ENCODE results near the gene MVK.

The MVK gene

DNA sequence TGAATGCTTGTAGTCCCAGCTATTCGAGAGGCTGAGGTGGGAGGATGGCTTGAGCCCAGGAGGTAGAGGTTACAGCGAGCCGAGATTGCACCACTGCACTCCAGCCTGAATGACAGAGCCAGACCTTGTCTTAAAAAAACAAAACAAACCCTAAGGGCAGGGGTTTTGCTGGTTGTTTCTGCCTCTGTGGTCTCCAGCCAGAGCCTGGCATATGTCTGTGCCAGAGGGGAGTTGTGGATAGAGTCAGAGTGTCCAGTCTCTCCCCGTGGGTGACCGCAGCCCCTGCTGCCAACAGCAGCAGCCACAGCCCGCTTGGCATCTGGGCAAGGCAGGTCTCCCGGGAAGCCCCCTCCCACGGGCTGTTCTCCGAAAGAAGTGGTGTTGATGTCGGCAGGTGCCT lies 37.6 kb downstream of the MVK start:
- DNase-seq, result no peak

DNA sequence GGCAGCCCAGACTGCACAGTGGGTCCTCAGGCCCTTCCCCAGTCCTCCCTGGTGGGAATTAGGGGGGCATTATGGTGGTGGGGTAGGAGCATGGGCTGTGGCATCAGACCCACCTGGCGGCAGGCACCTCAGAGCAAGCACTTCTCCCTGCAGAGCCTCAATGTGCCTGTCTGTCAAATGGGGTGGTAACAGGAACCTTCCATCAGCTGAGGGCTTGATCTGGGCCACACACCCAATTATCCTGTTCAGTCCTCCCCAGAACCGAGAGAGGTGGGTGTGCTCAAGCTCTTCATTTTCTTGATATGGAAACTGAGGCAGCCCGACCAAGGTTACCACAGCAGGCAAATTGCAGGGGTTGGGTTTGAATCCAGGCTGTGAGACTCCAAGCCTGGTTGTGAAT lies 38.4 kb downstream of the MVK start:
- no peak for DNase-seq

DNA sequence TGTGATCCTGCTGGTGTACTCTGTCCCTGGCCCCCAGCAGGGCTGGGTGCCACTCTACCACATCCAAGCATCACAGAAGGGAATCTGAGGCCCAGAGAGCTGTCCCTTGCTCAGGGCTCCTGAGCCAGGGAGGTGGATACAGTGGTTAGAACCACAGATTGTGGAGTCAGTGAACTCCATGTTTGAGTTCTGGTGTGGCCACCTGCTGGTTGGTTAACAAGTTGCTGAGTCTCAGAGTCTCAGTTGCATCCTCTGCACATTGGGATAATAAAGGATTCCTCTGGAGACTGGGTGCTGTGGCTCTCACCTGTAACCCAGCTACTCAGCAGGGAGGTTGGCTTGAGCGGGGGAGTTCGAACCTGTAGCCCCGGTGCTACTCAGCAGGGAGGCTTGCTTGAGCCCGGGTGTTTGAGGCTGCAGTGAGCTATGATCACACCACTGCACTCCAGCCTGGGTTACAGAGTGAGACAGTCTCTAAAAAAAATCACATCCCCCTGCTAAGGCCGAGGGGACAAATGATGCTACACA lies 39.4 kb downstream of the MVK start:
- peak; percentile 22 for DNase-seq

DNA sequence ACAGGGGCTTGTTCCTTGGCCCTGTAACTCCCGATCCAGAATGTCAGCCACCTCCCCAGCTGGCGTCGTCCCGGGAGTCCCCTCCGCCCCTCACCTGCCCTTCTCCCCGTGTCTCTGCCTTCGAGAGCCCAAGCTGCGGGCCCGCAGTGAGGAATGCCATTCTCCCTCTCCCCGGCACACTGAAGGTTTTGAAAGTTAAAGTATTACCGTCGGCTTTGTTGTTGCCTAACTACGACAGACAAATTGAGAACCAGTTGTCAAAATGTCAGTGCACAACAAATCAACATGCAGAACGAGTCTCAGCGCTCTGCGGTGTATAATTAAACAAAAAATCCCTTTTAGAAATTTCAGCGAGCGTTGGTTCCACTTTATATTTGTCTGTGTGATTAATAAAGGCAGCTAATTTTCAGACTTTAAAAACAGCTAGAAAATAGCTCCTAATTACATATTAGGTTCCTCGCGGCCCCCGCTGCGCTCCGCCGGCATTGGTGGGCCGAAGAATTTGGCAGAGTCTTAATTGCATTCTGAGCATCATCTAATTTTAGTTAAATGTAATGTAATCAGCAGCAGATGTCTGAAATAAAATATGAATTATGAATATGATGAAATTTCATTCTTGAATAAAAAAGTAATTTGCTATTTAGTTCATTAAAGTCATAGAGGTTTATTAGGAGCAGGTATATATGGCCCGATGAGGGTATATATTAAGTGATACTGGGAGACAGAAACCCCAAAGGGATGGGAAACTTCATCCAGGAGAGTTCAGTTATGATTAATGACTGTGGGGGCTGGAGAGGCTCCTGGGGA lies 40.3 kb downstream of the MVK start:
- no peak for DNase-seq

DNA sequence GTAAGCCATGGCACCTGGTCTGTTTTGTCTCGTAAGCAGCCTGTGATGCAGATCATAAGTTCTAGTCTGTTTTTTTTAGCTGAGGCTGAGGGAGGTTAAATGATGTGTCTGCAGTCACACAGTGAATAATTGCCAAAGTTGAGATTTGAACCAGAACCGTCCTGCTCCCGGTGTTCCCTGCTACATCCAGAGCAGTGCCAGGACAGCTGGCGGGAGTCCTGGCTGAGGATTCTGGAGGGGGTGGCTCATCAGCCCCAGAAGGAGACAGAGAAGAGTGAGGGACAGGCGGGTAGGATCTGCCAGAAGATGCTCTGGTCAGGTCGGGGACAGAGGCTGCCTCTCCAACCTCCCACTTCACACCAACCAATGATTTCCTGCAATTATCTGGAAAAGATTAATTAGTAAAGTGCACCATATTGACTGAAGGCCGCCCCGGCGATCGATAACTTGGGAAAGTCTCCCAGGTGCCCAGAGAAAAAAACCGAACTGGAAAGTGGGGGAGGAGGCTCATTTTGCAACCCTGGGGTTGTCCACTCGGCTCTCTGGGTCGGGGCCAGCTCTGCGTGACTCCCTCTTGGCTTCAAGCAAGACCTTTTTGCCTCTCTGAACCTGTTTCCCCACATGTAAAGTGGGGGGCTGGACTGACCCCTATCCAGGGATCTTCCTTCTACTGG lies 42.1 kb downstream of the MVK start:
- no peak for DNase-seq

DNA sequence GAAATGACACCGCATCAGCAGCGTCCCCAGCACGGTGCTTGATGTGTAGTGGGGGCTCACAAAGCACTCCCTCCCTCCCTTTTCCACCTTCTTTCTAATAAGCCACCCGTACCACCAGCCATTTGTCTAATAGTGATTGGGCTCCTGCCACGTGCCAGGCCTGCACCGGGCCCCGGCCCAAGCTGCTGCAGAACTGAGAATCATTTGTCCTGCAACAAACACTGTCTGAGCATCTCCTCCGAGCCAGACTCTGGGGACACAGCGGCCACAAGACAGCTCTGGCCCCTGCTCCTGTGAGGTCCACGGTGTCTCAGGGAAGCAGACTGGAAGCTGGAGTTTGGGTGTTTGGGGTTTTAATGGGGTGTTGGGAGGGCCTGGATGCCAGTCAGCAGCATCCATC lies 43.9 kb downstream of the MVK start:
- DNase-seq, result no peak

DNA sequence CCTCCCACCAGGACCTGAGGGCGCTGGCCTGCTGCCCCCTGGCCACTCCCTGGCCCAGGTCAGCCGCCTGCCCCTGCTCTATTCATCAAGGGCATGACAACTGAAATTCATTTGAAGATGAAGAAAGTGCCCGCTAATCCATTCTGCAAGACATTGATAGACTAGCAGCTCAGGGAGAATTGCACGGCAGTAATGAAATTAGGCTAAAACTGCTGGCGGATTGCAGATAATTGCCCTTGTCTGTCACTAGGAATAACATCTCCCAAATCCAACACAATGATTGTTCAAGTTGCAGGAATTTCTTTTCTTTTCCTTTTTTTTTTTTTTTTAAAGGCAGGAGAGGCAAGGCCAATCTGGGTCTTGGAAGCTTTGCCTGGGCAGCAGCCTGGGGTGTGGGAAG lies 44.5 kb downstream of the MVK start:
- no peak for DNase-seq

DNA sequence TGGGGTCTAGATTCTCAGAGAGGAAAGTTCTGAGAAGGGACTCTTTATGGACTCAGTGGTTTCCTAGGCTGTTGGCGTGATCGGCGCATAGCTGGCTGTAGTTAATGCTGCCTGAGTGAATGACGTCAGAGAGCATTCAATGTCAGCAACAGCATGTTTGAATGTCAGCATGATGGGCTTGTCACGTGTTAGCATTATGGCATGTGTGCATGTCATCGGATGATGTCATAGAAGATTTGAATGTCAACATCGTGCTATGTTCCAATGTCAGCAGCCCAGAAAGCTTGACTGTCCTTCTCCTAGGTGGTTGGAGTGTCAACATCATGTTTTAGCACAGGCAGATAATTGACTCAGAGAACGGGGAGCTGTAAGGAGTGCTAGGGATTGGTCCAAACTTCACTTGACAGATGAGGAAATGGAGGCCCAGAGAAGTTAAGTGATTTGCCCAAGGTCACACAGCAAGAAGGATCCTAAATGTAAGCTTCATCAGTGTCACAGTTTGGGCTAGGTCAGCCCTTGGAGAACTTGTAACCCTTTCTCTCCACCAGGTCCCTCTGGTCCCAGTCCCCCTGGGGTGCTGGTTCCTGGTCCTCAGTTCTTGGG lies 45.5 kb downstream of the MVK start:
- DNase-seq, result no peak

DNA sequence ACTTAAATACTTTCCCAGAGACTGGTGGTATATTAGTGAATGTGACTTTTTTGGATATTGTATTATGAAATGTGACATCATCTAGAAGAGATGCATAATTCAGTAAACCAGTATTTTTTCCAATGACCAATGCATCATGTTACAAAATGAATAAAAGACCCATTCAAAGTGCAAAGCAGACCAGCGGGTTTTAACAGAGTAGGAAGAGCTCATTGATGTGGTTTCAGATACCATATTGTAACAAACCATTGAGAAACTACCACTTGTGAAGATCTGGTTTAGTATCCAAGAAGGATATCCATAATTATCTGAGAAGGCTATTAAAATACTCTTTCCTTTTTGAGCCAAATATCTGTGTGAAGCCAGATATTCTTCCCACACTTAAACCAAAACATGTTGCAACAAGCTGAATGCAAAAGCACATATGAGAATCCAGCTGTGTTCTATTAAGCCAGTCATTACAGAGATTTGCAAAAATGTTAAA lies 47.7 kb downstream of the MVK start:
- DNase-seq, result no peak

DNA sequence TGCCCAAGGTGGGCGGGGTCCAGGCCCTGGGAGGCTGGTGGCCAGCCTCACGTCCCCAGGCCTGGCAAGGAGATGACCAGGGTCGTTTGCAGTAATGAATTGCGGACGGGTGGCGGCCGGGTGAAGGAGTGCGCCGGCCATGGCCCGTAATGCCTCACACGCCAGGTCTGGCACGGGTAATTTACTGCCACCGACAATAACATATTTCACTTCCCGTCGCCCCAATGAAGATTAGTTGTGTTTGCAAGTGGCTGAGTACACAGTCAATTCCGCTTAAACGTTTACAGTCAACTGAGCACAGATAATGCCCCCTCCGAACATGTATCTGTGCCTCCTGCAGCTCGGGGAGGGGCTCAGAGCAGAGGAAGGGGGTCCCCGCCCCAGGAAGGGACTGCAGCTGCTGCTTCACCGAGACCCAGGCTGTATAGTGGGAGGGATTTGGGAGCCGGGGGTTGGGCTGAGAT lies 48.3 kb downstream of the MVK start:
- no peak for DNase-seq

DNA sequence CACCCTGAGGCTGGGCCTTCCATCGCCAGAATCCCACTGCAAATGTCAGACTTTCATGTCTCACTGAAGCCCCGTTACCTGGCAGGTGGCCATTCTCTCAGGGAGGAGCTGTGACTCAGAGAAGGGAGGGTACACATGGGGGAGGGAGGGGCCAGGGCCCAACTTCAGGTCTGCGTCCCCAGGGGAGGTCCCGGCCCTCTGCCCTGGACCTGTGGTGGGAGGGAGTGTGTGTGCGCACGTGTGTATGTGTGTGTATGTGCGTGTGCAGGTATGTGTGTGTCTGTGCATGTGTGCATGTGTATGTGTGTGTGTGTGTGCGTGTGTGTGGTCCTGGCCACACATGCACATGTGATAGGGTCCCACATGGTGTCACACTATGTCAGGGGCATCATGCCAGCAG lies 50.9 kb downstream of the MVK start:
- no peak for DNase-seq

DNA sequence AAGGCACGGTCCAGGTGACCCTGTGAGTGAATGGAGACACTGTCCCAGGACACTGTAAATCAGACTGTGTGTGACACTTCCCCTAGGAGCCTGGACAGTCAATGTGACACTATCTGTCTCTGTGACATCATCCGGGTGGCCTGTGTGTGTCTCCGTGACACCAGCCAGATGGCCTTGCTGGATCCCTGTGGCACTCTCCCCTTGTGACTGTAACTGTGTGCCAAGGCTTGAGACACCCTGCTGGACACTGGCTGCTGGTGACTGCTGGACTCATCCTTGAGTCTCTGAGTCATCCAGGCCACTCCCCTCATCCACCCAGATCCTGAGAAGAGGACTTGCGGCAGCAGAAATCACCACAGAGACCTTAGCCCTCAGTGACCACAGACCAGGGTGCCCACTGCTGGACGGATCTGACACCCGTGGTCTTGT lies 51.6 kb downstream of the MVK start:
- no peak for DNase-seq

DNA sequence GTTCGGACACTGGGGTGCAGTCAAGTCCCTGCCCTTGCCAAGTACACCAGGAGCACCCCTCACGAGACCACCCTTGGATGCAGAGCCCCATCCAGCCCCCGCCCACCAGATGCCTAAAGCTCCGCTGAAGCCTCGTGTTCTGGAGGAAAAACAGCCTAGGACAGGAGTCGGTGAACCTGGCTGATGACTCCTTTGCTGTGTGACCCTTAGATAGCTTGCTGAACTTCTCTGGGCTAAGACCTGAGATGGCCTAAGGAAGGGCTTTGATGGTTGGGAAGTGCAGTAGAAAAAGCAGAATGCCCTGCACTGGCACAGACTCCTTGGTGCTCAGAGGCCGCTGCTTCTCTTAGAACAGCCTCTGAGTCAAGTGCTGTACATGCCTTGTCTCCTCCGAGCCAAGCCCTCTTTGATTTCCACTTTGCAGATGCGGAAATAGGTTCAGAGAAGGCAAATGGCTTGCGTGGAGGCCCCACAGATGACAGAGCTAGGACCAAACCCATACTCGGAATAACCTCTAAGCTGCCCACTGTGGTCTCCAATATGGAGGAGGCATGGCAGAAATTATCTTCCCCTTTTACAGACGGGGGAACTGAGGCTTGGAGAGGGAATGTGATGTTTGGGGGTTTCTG lies 52.3 kb downstream of the MVK start:
- DNase-seq, result no peak

DNA sequence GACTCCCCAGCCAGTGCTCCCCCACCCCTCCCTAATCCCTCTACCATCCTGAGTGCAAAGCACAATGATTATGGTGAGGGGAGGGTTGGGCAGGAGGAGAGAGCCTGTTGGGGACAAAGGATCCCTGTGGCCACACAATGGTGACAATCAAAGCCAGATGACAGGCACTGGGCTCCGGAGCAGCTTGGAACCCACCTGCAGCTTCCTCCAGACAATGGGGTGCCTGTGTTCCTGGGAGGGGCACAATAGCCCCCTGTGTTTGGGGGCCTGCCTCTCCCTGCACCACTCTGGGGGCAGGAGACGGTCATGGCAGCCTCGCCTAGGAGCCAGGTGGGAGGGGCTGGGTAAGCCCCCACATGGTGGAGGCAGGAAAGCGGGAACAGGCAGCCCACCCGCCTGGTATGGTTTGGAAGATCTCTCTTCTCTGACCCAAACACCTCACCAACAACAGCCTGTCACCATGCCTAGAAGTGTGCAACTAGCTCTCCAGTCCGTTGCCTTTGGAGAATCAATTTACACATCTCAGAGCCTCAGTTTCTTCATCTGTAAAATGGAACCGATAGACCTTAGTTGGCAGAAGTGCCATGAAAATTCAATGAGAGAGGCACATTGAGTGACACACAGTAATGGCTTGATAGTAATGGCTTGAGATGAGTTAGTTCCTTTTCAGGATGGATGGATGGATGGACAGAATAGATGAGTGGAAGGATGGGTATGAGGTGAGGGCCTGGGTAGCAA lies 53.0 kb downstream of the MVK start:
- DNase-seq, result no peak

DNA sequence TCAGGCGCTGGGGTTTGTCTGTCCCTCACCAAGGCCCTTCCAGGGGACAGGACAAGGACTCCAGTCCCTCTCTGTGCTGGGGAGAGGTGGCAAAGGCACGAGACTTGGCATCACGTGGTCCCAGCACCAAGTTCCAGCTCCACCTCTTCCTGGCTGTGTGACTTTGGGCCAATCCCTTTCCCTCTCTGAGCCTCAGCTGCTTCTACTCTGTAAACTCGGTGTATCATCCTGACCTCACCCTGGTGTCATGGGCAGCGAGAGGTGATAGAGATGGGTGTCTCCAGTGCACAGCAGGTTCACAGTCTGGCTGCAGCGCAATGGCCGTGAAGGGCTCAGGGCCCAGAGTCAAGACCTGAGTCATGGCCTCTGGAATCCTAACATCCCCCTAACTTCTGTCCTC lies 54.0 kb downstream of the MVK start:
- no peak for DNase-seq

DNA sequence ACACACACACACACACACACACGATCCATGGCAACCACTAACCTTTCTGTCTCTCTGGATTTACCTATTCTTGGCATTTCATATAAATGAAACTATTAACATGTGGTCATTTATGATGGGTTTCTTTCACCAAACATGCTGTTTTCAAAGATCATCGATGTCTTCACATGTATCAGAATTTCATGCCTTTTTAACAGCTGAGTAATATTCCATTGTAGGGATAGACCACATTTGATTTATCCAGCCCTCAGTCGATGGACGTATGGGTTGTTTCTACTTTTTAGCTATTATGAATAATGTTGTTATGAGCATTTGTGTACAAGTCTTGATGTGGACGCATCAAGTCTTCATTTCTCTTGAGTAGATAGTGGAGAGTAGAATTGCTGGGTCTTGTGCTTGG lies 56.5 kb downstream of the MVK start:
- no peak for DNase-seq

DNA sequence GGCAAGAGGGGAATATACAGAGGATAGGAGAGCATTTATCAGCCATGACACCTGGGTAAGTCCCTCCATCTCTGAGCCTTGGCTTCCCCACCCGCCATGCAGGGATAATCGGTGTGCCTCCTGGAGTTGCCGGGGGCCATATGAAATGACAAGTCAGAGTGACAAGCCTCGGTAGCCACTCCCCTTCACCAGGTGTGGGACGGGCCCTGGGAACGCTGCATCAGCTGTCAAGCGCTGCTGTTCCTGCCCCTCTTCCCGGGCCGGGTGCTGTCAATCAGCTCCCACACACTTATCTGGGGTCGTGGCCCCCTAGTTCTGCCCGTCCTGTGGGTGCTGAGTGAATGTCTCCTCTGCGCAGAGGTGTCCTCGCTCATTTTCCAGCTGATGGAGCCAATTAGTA lies 57.2 kb downstream of the MVK start:
- no peak for DNase-seq

DNA sequence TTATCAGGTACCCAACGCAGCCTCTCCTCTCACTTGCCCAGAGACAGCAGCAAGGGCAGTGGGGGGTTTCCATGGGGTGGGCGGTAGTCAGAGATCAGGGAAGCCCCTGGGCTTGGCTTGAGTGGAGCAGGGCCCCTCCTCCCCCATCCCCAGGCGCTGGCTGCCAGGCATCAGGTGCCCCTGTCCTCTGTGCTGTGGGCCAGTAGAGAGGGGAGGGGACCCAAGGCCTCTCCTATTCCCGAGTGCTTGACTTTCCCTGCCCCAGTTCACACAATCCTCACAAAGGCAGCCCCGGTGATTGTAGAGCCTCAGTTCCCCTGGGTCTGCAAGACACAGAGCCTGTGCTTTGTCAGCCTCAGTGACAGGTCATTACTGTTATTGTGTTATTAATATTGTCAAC lies 57.7 kb downstream of the MVK start:
- DNase-seq, result no peak

DNA sequence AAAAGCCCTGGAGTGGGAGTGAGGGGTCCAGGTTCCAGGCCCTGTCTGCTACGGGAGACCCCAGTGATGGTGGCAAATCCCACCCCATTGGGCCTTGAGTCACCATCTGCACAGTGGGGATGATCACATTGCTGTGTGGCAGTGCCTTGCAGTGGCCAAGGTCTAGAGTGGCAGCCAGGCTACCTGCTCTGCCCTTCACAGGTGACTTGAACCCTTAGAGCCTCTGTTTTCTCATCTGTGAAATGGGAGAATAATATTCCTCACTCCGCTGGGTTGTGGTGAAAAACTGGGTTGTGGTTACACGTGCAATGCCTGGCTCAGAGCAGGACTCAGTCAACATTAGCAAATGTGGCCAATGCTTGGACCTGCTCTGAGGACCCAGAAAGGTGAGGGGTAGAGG lies 58.2 kb downstream of the MVK start:
- DNase-seq, result no peak

DNA sequence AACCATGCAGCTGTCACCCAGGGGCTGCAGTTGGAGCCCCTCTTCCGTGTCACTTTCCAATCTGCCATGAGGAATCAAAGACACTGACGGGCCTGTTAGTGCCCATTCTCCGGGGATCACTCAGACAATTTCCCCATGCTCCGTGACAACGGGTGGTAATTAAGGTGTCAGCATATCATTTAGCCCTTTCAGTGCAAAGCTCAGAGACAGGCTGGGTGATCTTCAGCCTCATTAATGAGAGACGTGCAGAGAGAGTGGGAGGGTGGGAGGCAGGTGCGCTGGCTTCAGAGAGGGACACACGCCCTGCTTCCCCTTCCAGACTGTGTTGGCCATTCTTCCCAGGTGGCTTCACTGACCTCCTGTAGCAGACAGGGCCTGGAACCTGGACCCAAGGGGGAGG lies 58.7 kb downstream of the MVK start:
- DNase-seq, result no peak

DNA sequence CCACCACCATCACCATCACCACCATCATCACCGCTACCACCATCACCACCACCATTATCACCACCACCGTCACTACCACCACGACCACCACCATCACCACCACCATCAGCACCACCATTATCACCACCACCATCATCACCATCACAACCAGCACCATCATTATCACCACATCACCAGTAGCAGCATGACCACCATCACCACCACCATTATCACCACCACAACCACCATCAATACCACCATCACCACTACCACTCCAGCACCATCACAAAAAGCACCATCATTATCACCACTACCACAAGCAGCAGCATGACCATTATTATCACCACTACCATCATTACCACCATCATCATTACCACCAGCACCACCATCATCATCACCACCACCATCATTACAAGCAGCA lies 62.1 kb downstream of the MVK start:
- DNase-seq, result no peak

DNA sequence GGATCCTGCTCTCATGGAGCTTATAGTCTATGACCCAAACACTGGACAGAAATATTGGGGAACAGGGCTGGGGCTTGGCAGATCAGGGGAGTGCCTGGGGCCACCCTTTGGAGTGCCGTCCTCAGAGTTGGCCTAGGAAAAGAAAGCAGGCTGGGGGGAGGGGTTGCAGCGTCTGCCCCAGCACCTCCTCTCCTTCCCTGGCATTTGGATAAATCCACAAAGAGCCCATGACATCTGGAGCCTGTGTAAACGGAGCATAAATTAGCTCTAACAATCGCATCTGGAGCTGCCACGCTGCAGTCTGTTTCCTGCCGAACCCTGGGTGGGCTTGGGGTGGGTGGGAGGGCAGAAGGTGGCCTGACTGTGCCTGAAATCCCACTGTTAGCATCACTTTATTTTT lies 63.8 kb downstream of the MVK start:
- no peak for DNase-seq

DNA sequence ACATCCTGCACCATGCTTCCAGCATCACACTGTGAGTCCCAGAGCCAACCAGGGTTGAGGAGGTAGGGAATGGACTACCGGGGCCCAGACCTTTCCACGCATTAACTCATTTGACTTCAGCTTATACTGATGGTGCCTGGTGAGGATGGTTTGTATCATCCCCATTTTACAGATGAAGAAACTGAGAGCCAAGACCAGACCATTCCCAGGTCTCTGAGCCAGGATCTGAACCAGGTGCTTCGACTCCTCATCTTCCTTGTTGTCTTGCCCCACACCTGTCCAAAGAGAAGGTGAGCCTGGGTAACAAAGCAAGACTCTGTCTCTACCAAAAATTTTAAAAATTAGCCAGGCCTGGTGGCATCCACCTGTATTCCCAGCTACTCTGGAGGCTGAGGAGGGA lies 64.4 kb downstream of the MVK start:
- DNase-seq, result no peak
